Upper lobe of left lung (tissue), 4 donors: ENCODE measurements around the gene PTPRN2.

Experiments
- CTCF ChIP-seq, 6 experiments: fragments of 450-650 bp in 4 of 6; fragments of 200-600 bp in 2 of 6; sonication (generic) in 2 of 6; IDR thresholded peaks; one replicate each; pipeline ENCODE4 v1.5.1; 2016 to 2019; ENCODE audit warnings: antibody characterized with exemption in 6 of 6
- EP300 ChIP-seq, 4 donors: sonication (generic); formaldehyde crosslinking; IDR thresholded peaks; one replicate each; pipeline ENCODE4 v1.5.1; 2017; ENCODE audit warnings: antibody characterized with exemption in 4 of 4, control low read depth in 2 of 4
- POLR2A ChIP-seq, 4 donors: fragments of 450-650 bp; IDR thresholded peaks; one replicate each; pipeline ENCODE4 v1.5.1; 2016 to 2017; ENCODE audit warnings: antibody characterized with exemption in 4 of 4, mild to moderate bottlenecking in 2 of 4
- POLR2AphosphoS5 ChIP-seq, 2 donors: sonication (generic); formaldehyde crosslinking; IDR thresholded peaks; one replicate each; pipeline ENCODE4 v1.5.1; 2017; ENCODE audit warnings: antibody characterized with exemption in 2 of 2

GRCh38 chr7:158077934-158078910 lies 509.4 kb downstream of the PTPRN2 start:
- TF ChIP-seq EP300 (IDR thresholded peaks at IDR 0.05) (no peak), CTCF (IDR thresholded peaks at IDR 0.05) (no peak), POLR2AphosphoS5 (IDR thresholded peaks at IDR 0.05) (no peak), POLR2A (IDR thresholded peaks at IDR 0.05) (no peak)
